ENCODE data around the gene EVC2.

DNA sequence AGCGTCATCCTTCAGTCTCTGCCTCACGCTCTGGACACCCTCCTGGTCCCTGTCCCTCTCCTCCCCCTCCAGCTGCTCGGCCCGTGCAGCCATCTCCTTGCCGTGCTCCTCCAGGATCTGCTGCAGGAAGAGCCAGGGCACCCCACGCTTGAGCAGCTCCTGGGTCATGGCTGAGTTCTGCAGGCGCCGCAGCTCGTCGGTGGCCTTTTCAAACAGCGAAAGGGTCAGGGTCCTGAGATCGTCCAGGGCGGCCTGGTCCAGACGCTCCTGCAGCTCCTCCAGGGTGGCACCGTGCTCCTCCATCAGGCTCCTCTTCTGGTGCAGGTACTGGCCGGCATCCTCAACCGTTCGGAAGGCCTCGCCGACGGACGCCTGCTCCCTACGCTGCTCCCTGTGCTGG, 85.8 kb downstream of the EVC2 start:
- TF ChIP-seq POLR2AphosphoS5 (IDR thresholded peaks at IDR 0.05) (no peak), REST (IDR thresholded peaks at IDR 0.05; ENCODE audit: borderline replicate concordance) (no peak), EZH2 (IDR thresholded peaks at IDR 0.05; ENCODE audit: borderline replicate concordance, insufficient read depth, low read length, poor library complexity, severe bottlenecking) (no peak), TAF1 (IDR thresholded peaks at IDR 0.05; ENCODE audit: low read depth) (no peak)
- TF ChIP-seq, protein P1, sequence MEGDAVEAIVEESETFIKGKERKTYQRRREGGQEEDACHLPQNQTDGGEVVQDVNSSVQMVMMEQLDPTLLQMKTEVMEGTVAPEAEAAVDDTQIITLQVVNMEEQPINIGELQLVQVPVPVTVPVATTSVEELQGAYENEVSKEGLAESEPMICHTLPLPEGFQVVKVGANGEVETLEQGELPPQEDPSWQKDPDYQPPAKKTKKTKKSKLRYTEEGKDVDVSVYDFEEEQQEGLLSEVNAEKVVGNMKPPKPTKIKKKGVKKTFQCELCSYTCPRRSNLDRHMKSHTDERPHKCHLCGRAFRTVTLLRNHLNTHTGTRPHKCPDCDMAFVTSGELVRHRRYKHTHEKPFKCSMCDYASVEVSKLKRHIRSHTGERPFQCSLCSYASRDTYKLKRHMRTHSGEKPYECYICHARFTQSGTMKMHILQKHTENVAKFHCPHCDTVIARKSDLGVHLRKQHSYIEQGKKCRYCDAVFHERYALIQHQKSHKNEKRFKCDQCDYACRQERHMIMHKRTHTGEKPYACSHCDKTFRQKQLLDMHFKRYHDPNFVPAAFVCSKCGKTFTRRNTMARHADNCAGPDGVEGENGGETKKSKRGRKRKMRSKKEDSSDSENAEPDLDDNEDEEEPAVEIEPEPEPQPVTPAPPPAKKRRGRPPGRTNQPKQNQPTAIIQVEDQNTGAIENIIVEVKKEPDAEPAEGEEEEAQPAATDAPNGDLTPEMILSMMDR (IDR thresholded peaks at IDR 0.05; ENCODE audit: poor library complexity, severe bottlenecking): no peak
